Muscle layer of duodenum (tissue), 2 donors: ENCODE data around the gene SRP9.
A peak's percentile ranks its signal among the peaks of the same experiment; 100 is the strongest.

Experiments
- H3K27ac ChIP-seq: one replicate; pipeline ENCODE4 v1.7.0; 2013; ENCODE audit warnings: mild to moderate bottlenecking, low read length
- H3K27me3 ChIP-seq: one replicate; pipeline ENCODE4 v1.7.0; 2013; ENCODE audit warnings: low read depth, mild to moderate bottlenecking, control low read depth, low read length
- H3K36me3 ChIP-seq, 2 donors: one replicate each; pipeline ENCODE4 v1.7.0; 2013; ENCODE audit warnings: low read length in 2 of 2, control low read depth in 1 of 2, mild to moderate bottlenecking in 1 of 2; ENCODE audit not compliant: insufficient read depth in 2 of 2, control insufficient read depth in 1 of 2
- H3K4me1 ChIP-seq, 2 donors: one replicate each; pipeline ENCODE4 v1.7.0; 2013; ENCODE audit warnings: low read length in 2 of 2, mild to moderate bottlenecking in 2 of 2, control low read depth in 1 of 2, moderate library complexity in 1 of 2; ENCODE audit not compliant: insufficient read depth in 2 of 2, control insufficient read depth in 1 of 2
- H3K4me3 ChIP-seq, 2 donors: one replicate each; pipeline ENCODE4 v1.7.0; 2013; ENCODE audit warnings: low read length in 2 of 2, low read depth in 1 of 2, mild to moderate bottlenecking in 1 of 2
- H3K9me3 ChIP-seq, 2 donors: one replicate each; pipeline ENCODE4 v1.7.0; 2013; ENCODE audit warnings: low read length in 2 of 2, control low read depth in 1 of 2, mild to moderate bottlenecking in 1 of 2; ENCODE audit not compliant: control insufficient read depth in 1 of 2
- donor health status: healthy.

Gene SRP9

DNA sequence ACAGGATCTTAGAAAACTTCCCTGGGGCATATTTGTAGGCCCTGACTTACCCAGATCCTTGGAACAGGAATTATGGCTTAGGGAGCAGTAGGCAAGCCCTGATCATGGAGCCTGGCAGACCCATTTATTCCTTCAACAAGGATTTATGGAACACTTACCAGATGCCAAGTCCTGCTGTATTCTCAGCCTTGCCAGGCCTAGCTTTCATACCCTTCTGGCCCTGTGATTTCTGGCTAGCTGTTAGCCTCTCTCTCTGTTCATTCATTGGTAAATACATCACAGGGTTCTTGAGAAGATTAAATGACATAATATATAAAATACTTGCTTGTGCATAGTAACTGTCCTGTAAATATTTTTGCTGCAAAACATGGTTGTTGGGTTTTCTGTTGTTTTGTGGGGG is 32.4 kb upstream of the SRP9 start:
- H3K27me3 ChIP-seq: no peaks in the 10 kb centered on the region
- no peaks in the 10 kb centered on the region for H3K36me3 ChIP-seq
- H3K4me1 ChIP-seq: peaks cover 5 to 26% of the 10 kb centered on the region in 2 donors
- no peak overlapping the region for H3K27ac ChIP-seq
- H3K9me3 ChIP-seq: no peaks in the 10 kb centered on the region
- no peak overlapping the region for H3K4me3 ChIP-seq

DNA sequence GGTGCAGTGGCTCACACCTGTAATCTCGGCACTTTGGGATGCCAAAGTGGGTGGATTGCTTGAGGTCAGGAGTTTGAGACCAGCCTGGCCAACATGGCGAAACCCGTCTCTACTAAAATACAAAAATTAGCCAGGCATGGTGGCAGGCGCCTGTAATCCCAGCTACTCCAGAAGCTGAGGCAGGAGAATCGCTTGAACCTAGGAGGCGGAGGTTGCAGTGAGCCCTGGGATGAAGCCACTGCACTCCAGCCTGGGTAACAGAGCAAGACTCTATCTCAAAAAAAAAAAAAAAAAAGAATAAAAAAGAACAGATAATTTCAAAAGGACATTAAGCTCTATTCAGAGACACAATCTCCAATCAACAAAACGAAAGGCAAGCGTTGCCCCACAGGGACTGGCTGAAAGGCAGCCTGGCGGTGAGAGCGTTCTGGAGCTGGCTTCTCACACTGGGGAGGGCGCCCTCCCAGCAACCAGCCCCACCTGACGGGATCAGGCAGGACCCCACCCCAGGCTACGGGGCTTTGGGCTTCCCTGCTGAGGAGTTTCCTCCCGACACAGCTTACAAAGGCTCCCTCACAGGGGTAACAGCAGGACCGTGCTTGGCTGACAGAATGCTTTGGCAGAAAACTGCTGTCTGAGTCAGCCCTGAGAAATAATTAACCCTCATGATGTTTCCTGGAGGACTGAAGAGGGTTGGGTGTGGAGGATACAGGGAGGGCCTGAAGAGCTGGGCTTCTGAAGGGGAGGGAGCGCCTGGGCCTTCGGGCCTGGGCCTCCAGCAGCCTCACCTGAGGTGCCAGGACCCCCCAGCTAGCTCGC is 31.1 kb upstream of the SRP9 start:
- Histone ChIP-seq H3K27me3 (no peaks in the 10 kb centered on the region), H3K4me3 (peak overlapping the region; percentile 56), H3K27ac (peak overlapping the region; percentile 94), H3K36me3 (no peaks in the 10 kb centered on the region), H3K4me1 (peaks cover 5 to 34% of the 10 kb centered on the region in 2 donors), H3K9me3 (no peaks in the 10 kb centered on the region)

- Histone ChIP-seq H3K9me3 (no peaks in the 10 kb centered on the region), H3K4me1 (peaks cover 5 to 34% of the 10 kb centered on the region in 2 donors), H3K4me3 (no peak overlapping the region), H3K27me3 (no peaks in the 10 kb centered on the region), H3K36me3 (no peaks in the 10 kb centered on the region), H3K27ac (peak overlapping the region; percentile 36)
Observed at GRCh38 chr1:225747566-225747965, 30.1 kb upstream of the SRP9 start.

- H3K9me3 ChIP-seq: no peaks in the 10 kb centered on the region
- no peak overlapping the region for H3K27ac ChIP-seq
- H3K36me3 ChIP-seq: no peaks in the 10 kb centered on the region
- H3K4me1 ChIP-seq: peaks cover 5 to 34% of the 10 kb centered on the region in 2 donors
- H3K27me3 ChIP-seq: no peaks in the 10 kb centered on the region
- no peak overlapping the region for H3K4me3 ChIP-seq
Observed at GRCh38 chr1:225748529-225748928, 29.1 kb upstream of the SRP9 start.

- Histone ChIP-seq H3K27ac (no peak overlapping the region), H3K36me3 (no peaks in the 10 kb centered on the region), H3K9me3 (no peaks in the 10 kb centered on the region), H3K4me1 (peaks cover 5 to 34% of the 10 kb centered on the region in 2 donors), H3K27me3 (no peaks in the 10 kb centered on the region), H3K4me3 (no peak overlapping the region)
Observed at GRCh38 chr1:225749706-225750105, 27.9 kb upstream of the SRP9 start.

DNA sequence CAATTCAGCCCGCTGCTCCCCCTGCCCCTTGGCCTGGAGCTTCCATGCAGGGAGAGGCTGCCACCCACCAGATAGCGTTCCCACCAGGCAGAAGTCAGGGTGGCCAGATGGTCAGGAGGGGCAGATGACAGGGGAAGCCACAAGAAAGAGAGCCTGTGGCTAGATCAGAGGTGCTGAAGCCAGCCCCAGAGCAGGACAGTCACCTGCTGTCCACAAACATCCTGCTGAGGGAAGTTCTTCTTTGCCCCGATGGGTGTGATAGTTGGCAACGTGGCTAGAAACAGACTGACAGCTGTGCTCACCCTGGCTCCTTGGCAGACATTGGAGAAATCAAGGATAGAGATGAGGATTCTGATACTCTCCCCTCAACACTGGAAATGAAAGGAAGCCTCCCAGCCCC is 27.2 kb upstream of the SRP9 start:
- Histone ChIP-seq H3K9me3 (no peaks in the 10 kb centered on the region), H3K4me3 (no peak overlapping the region), H3K27me3 (no peaks in the 10 kb centered on the region), H3K36me3 (no peaks in the 10 kb centered on the region), H3K27ac (no peak overlapping the region), H3K4me1 (peaks cover 5 to 32% of the 10 kb centered on the region in 2 donors)

GRCh38 chr1:225750875-225751824 is 26.5 kb upstream of the SRP9 start:
- H3K9me3 ChIP-seq: no peaks in the 10 kb centered on the region
- H3K4me1 ChIP-seq: peaks cover 0 to 29% of the 10 kb centered on the region in 2 donors
- H3K4me3 ChIP-seq: no peak overlapping the region
- no peaks in the 10 kb centered on the region for H3K36me3 ChIP-seq
- no peak overlapping the region for H3K27ac ChIP-seq
- no peaks in the 10 kb centered on the region for H3K27me3 ChIP-seq

- H3K4me3 ChIP-seq: no peak overlapping the region
- no peaks in the 10 kb centered on the region for H3K27me3 ChIP-seq
- no peak overlapping the region for H3K27ac ChIP-seq
- H3K36me3 ChIP-seq: no peaks in the 10 kb centered on the region
- H3K9me3 ChIP-seq: no peaks in the 10 kb centered on the region
- H3K4me1 ChIP-seq: peaks cover 0 to 30% of the 10 kb centered on the region in 2 donors
Observed at GRCh38 chr1:225752245-225752644, 25.4 kb upstream of the SRP9 start.

DNA sequence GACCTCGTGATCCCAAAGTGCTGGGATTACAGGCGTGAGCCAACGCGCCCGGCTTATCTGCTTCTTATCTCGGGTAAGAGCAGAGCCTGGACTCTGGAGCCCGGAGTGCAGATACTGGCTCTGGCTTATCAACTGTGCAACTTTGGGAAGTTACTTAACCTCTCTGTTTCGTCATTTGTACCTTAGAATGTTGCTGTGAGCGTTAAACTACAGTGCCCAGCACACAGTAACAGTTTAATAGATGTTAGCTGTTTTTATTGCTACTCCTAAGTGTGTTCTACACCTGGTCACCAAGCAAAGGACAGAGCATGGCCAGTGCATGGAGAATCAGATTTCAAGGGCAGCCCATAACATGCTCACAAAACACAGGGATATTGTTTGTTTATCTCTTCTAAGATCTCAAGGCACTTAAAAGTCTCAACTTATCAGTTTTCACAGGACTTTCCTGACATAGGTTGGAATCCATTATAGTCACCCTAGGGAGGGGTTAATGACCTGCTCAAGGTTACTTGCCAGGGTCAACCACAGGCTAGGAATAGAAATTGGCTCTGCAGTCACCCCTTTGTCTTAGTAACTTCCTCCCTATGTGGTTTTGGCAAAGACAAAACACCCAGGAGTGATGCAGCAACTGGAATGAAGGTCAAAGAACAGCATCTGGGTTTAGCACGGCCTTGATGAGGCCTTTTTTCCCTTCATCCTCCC is 22.5 kb upstream of the SRP9 start:
- H3K27me3 ChIP-seq: no peaks in the 10 kb centered on the region
- H3K4me1 ChIP-seq: peaks cover 0 to 22% of the 10 kb centered on the region in 2 donors
- no peak overlapping the region for H3K4me3 ChIP-seq
- H3K9me3 ChIP-seq: no peaks in the 10 kb centered on the region
- H3K36me3 ChIP-seq: no peaks in the 10 kb centered on the region
- H3K27ac ChIP-seq: no peak overlapping the region

- Histone ChIP-seq H3K36me3 (no peaks in the 10 kb centered on the region), H3K9me3 (no peaks in the 10 kb centered on the region), H3K27me3 (no peaks in the 10 kb centered on the region), H3K27ac (peak overlapping the region; percentile 3), H3K4me1 (peaks cover 0 to 19% of the 10 kb centered on the region in 2 donors), H3K4me3 (no peak overlapping the region)
Observed at GRCh38 chr1:225755671-225756319, 21.8 kb upstream of the SRP9 start.
